ENCODE data around the gene P2RX4. TPM values are rescaled to one million over a fixed set of nuclear protein-coding genes. Genes with fewer than 3 reads are reported as not detected.

The P2RX4 gene
- total and polyA plus RNA-seq, 4 donors: 22.3 to 32.0 (median 23.9) TPM

DNA sequence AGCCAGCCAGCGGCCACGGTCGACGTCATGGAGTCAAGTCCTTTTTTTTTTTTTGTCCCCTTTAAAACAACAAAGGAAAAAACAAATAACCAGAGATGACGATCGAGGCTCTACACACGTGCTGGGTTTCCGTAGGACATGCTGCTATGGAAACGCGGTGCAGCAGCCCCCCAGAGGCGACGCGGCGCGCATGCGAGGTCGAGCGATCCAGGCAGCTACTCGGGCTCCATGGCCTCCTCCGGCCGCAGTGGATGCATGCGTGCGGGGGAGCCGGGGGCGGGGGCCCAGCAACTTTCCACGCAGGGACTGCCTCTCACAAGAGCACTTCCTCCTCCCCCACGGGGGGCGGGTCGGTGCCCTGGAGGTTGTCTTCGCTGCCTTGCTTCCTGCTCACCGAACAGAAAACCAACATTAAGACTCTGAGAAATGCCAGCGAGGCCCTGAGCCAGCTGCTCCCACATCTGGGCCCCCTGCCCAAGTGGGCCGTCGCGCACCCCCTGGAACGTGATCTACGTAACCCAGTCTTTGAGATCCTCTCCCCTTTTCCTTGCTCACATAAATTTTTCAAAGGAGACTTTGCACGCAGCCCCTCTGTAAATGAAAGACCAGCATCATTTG, 30.7 kb downstream of the P2RX4 start:
- WGBS, 2 donors: 3% methylated on average over 38 of the region's 38 CpGs
- Histone ChIP-seq H3K27ac (ENCODE audit: low read depth in 1 of 2, low read length in 2 of 2) (peak overlapping the region in 1 of 2 donors; percentile 58), H3K4me3 (ENCODE audit: low read length in 2 of 2) (no peak overlapping the region), H3K36me3 (ENCODE audit: control insufficient read depth in 1 of 2, insufficient read depth in 2 of 2, low read length in 1 of 2) (no peaks in the 10 kb centered on the region), H3K9me3 (ENCODE audit: control insufficient read depth, low read length) (no peaks in the 10 kb centered on the region), H3K27me3 (ENCODE audit: control insufficient read depth in 1 of 2, insufficient read depth in 2 of 2, low read length in 1 of 2) (no peaks in the 10 kb centered on the region), H3K4me1 (ENCODE audit: control insufficient read depth in 1 of 2, insufficient read depth in 2 of 2, low read length in 2 of 2) (no peaks in the 10 kb centered on the region)
- intact Hi-C loops (cut with DNase I): no loop called here
- DNase-seq (peak; percentile 91 to 93), ATAC-seq (ENCODE audit: low FRiP score) (peak; percentile 77)

DNA sequence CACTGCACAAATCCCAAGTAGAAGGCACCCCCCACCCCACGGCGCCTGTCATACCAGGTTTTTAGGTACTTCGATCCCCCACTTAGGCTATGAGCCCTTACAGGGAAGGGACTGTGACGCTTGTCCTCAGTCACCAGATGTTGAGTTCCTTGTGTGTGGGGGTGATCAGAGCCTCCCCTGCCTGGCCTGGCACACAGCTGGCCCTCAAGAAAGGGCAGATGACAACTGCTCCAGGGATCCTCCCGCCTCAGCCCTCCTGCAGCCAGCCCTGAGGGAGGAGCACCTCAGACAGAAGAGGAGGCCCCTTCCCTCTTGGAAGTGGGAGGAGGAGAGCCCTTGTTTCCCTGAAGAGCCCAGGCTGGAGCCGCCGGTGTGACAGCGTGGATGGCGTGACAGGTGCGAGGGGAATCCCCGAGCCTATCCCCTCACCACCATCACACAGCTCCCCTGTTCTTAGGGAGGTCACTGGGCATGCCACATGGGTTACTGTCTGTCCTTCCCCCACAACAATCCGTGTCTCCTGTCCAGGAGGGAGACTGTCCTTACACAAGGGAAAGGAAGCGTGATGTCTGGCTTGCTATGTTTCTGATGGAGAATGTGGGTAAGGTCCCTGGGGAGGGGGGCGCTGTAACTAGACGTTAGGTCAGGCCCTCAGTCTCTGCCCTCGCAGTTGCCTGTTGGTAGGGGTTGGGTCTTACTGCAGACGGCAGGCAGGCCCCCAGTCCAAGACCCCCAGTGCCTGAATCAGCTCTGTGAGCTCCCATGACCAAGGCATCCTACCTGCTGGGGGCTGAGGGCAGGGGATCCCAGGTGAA, 31.4 kb downstream of the P2RX4 start:
- DNase-seq (no peak), ATAC-seq (ENCODE audit: low FRiP score) (peak; percentile 42)
- no peaks in the 10 kb centered on the region for H3K27me3 ChIP-seq (ENCODE audit: control insufficient read depth in 1 of 2, insufficient read depth in 2 of 2, low read length in 1 of 2)
- no peaks in the 10 kb centered on the region for H3K36me3 ChIP-seq (ENCODE audit: control insufficient read depth in 1 of 2, insufficient read depth in 2 of 2, low read length in 1 of 2)
- no peaks in the 10 kb centered on the region for H3K9me3 ChIP-seq (ENCODE audit: control insufficient read depth, low read length)
- 41 to 50% methylated on average over 17 of the region's 17 CpGs for WGBS, 2 donors
- no peak overlapping the region for H3K4me3 ChIP-seq (ENCODE audit: low read length in 2 of 2)
- no peaks in the 10 kb centered on the region for H3K4me1 ChIP-seq (ENCODE audit: control insufficient read depth in 1 of 2, insufficient read depth in 2 of 2, low read length in 2 of 2)
- intact Hi-C loops (cut with DNase I): no loop called here
- peak overlapping the region in 1 of 2 donors; percentile 84 for H3K27ac ChIP-seq (ENCODE audit: low read depth in 1 of 2, low read length in 2 of 2)

DNA sequence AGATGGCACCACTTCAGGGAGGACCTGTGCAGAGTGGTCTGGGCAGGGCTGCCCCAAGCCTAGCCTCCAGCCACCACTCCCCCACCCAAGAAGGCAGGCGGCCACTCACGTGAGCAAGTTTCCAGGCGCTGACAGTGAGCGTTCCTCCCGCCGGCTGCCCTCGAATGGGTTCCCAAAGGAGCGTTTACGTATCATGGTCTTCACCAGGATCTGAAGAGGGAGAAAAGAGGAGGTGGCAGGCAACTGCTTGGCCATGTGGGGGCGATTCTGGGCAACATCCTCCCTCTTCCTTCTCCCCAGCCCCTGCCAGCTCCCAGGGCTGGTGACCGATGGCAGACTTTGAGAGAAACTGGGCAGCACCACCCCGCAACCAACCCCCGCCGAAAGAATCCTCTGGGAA, 35.1 kb downstream of the P2RX4 start:
- no peaks in the 10 kb centered on the region for H3K4me1 ChIP-seq (ENCODE audit: control insufficient read depth in 1 of 2, insufficient read depth in 2 of 2, low read length in 2 of 2)
- DNase-seq (no peak), ATAC-seq (ENCODE audit: low FRiP score) (no peak)
- intact Hi-C loops (cut with DNase I): no loop called here
- peaks cover 0 to 2% of the 10 kb centered on the region in 2 donors for H3K36me3 ChIP-seq (ENCODE audit: control insufficient read depth in 1 of 2, insufficient read depth in 2 of 2, low read length in 1 of 2)
- no peak overlapping the region for H3K27ac ChIP-seq (ENCODE audit: low read depth in 1 of 2, low read length in 2 of 2)
- 86 to 91% methylated on average over 14 of the region's 14 CpGs for WGBS, 2 donors
- no peaks in the 10 kb centered on the region for H3K9me3 ChIP-seq (ENCODE audit: control insufficient read depth, low read length)
- H3K27me3 ChIP-seq (ENCODE audit: control insufficient read depth in 1 of 2, insufficient read depth in 2 of 2, low read length in 1 of 2): no peaks in the 10 kb centered on the region
- no peak overlapping the region for H3K4me3 ChIP-seq (ENCODE audit: low read length in 2 of 2)

DNA sequence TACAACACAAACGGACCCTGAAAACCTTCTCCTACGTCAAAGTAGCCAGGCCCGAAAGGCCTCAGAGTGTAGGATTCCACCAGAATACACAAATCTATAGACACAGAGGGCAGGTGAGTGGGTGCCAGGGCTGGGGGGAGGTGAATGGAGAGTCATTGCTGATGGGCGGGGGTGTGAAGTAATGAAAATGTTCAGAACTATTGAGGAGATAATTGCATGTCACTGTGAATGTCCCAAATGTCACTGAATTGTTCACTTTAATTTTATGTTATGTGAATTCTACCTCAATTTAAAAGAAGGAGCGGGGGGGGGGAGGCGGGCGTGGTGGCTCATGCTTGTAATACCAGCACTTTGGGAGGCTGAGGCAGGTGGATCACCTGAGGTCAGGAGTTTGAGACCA, 36.0 kb downstream of the P2RX4 start:
- no peaks in the 10 kb centered on the region for H3K4me1 ChIP-seq (ENCODE audit: control insufficient read depth in 1 of 2, insufficient read depth in 2 of 2, low read length in 2 of 2)
- no peaks in the 10 kb centered on the region for H3K9me3 ChIP-seq (ENCODE audit: control insufficient read depth, low read length)
- H3K4me3 ChIP-seq (ENCODE audit: low read length in 2 of 2): no peak overlapping the region
- H3K27me3 ChIP-seq (ENCODE audit: control insufficient read depth in 1 of 2, insufficient read depth in 2 of 2, low read length in 1 of 2): no peaks in the 10 kb centered on the region
- no peak overlapping the region for H3K27ac ChIP-seq (ENCODE audit: low read depth in 1 of 2, low read length in 2 of 2)
- intact Hi-C loops (cut with DNase I): no loop called here
- WGBS, 2 donors: 86 to 95% methylated on average over 7 of the region's 7 CpGs
- DNase-seq (no peak), ATAC-seq (ENCODE audit: low FRiP score) (no peak)
- peaks cover 0 to 4% of the 10 kb centered on the region in 2 donors for H3K36me3 ChIP-seq (ENCODE audit: control insufficient read depth in 1 of 2, insufficient read depth in 2 of 2, low read length in 1 of 2)

DNA sequence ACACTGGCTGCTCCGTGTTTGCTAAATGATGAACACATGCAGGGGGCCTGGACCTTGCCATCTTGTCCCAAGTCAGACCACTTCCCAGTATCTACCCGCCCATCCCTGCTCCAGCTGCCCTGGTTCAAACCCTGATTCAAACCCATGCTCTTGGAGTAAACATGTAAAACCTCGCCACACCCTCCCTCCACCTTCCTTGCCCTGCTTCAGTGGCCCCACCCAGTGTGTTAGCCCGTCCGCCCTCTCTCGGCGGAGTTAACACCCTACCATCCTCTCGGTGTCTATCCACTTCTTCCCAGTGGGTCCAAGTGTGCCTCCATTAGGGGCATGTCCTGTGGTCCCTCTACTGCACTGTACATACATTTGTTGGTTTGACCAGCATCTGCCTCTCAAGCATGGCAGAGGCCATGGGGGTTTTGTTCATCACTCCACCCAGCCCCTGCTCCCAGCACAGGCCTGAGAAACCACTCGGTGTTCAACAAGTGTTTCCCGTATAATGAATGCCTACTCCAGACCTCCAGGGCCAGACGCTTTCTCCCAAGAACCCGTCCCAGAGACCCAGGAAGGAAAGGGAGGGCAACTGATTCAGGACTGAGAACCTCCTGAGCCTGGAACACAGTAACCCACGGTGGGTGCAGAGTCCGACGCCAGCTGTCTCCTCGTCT, 37.1 kb downstream of the P2RX4 start:
- WGBS, 2 donors: 91 to 94% methylated on average over 16 of the region's 16 CpGs
- DNase-seq: no peak
- Histone ChIP-seq H3K4me3 (ENCODE audit: low read length in 2 of 2) (no peak overlapping the region), H3K27ac (ENCODE audit: low read depth in 1 of 2, low read length in 2 of 2) (no peak overlapping the region), H3K27me3 (ENCODE audit: control insufficient read depth in 1 of 2, insufficient read depth in 2 of 2, low read length in 1 of 2) (no peaks in the 10 kb centered on the region), H3K4me1 (ENCODE audit: control insufficient read depth in 1 of 2, insufficient read depth in 2 of 2, low read length in 2 of 2) (no peaks in the 10 kb centered on the region), H3K9me3 (ENCODE audit: control insufficient read depth, low read length) (no peaks in the 10 kb centered on the region), H3K36me3 (ENCODE audit: control insufficient read depth in 1 of 2, insufficient read depth in 2 of 2, low read length in 1 of 2) (peaks cover 0 to 4% of the 10 kb centered on the region in 2 donors)
- intact Hi-C loops (cut with DNase I): no loop called here
- no peak for ATAC-seq (ENCODE audit: low FRiP score)

DNA sequence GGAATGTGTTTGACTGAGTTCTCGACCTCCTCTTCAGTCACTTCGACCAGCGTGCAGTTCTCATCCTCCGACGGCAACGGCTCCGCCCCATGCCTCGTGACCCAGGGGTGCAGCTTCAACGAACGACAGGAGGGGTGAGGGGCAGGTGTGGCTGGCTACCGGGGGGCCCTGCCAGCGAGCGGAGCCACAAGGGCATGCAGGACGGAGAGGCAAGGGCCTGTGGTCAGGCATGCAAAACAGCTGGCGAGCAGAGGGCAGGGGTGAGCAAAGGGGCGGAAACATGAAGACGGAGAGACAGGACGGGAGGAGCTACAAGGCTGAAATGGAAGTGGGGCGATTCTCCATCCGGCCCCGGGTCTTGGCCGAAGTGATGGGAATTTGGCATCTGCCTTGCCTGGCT, 38.7 kb downstream of the P2RX4 start:
- H3K9me3 ChIP-seq (ENCODE audit: control insufficient read depth, low read length): no peaks in the 10 kb centered on the region
- 87 to 90% methylated on average over 22 of the region's 22 CpGs for WGBS, 2 donors
- H3K4me1 ChIP-seq (ENCODE audit: control insufficient read depth in 1 of 2, insufficient read depth in 2 of 2, low read length in 2 of 2): no peaks in the 10 kb centered on the region
- H3K36me3 ChIP-seq (ENCODE audit: control insufficient read depth in 1 of 2, insufficient read depth in 2 of 2, low read length in 1 of 2): peaks cover 4 to 7% of the 10 kb centered on the region in 2 donors
- no peaks in the 10 kb centered on the region for H3K27me3 ChIP-seq (ENCODE audit: control insufficient read depth in 1 of 2, insufficient read depth in 2 of 2, low read length in 1 of 2)
- no peak overlapping the region for H3K27ac ChIP-seq (ENCODE audit: low read depth in 1 of 2, low read length in 2 of 2)
- intact Hi-C loops (cut with DNase I): no loop called here
- H3K4me3 ChIP-seq (ENCODE audit: low read length in 2 of 2): no peak overlapping the region
- DNase-seq (no peak), ATAC-seq (ENCODE audit: low FRiP score) (no peak)

DNA sequence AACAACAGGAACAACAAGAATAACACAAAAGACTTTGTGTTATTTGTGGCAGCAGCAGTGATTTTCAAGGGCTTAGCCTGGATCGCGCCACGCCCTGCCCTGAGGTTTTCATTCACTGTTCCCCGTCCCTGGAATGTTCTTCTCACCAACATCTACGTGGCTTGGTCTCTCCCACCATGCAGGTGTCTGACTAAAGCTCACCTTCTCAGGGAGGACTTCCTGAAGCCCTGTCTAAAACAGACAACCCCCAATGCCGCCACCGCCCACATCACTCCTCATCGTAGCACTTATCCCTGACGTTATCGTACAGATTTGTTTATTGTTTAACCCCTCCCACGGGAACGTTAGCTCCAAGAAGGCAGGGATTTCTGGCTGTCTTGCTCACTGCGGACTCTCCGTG, 40.4 kb downstream of the P2RX4 start:
- DNase-seq (no peak), ATAC-seq (ENCODE audit: low FRiP score) (no peak)
- no peak overlapping the region for H3K27ac ChIP-seq (ENCODE audit: low read depth in 1 of 2, low read length in 2 of 2)
- WGBS, 2 donors: 81 to 85% methylated on average over 14 of the region's 14 CpGs
- no peak overlapping the region for H3K4me3 ChIP-seq (ENCODE audit: low read length in 2 of 2)
- no peaks in the 10 kb centered on the region for H3K4me1 ChIP-seq (ENCODE audit: control insufficient read depth in 1 of 2, insufficient read depth in 2 of 2, low read length in 2 of 2)
- H3K9me3 ChIP-seq (ENCODE audit: control insufficient read depth, low read length): no peaks in the 10 kb centered on the region
- intact Hi-C loops (cut with DNase I): no loop called here
- H3K36me3 ChIP-seq (ENCODE audit: control insufficient read depth in 1 of 2, insufficient read depth in 2 of 2, low read length in 1 of 2): peaks cover 6 to 7% of the 10 kb centered on the region in 2 donors
- no peaks in the 10 kb centered on the region for H3K27me3 ChIP-seq (ENCODE audit: control insufficient read depth in 1 of 2, insufficient read depth in 2 of 2, low read length in 1 of 2)

DNA sequence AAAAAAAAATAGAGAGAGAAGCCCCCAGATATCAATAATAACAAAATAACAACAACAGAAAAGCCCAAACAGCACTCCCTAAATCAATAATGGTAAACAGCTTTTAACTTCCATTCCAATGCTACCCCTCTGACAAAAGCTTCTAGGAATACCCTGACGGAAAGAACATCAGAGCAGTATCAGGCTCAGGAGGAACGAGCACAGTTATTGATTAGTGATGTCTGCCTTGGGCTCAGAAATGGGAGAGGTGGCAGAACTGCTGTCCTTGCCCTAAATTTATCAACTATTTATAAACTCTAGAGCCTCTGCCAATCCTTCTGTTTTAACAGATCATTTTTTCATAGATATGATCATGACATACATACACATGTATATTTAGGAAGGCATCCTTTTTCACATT, 41.9 kb downstream of the P2RX4 start:
- no peak overlapping the region for H3K27ac ChIP-seq (ENCODE audit: low read depth in 1 of 2, low read length in 2 of 2)
- intact Hi-C loops (cut with DNase I): no loop called here
- H3K9me3 ChIP-seq (ENCODE audit: control insufficient read depth, low read length): no peaks in the 10 kb centered on the region
- H3K36me3 ChIP-seq (ENCODE audit: control insufficient read depth in 1 of 2, insufficient read depth in 2 of 2, low read length in 1 of 2): peaks cover 6 to 7% of the 10 kb centered on the region in 2 donors
- H3K4me1 ChIP-seq (ENCODE audit: control insufficient read depth in 1 of 2, insufficient read depth in 2 of 2, low read length in 2 of 2): no peaks in the 10 kb centered on the region
- DNase-seq: no peak
- no peak for ATAC-seq (ENCODE audit: low FRiP score)
- H3K4me3 ChIP-seq (ENCODE audit: low read length in 2 of 2): no peak overlapping the region
- H3K27me3 ChIP-seq (ENCODE audit: control insufficient read depth in 1 of 2, insufficient read depth in 2 of 2, low read length in 1 of 2): no peaks in the 10 kb centered on the region
- WGBS, 2 donors: 74 to 98% methylated on average over 2 of the region's 2 CpGs

Measured in aorta (tissue), 5 donors.